B cell (primary cell): Measurements from ENCODE around the gene CDK5RAP2. TPM values are rescaled to one million over a fixed set of nuclear protein-coding genes. Genes with fewer than 3 reads are reported as not detected.

Source experiments
- ATAC-seq: fragments of 200-7000 bp; cut with Tn5 transposase; one replicate; pipeline ENCODE4 v1.10.0; 2021; ENCODE audit warnings: low read depth, mild to moderate bottlenecking, moderate number of reproducible peaks, moderate library complexity
- CTCF ChIA-PET: fragments of 350-600 bp; sonication (Branson Sonifier 250); formaldehyde crosslinking; loops from one replicate; lab custom pipeline; 2021; ENCODE audit warnings: antibody characterized with exemption, inconsistent platforms; lab: Charles Lee
- POLR2A ChIA-PET: fragments of 350-600 bp; sonication (Branson Sonifier 250); formaldehyde crosslinking; loops from one replicate; lab custom pipeline; 2021; ENCODE audit warnings: antibody characterized with exemption; lab: Charles Lee
- DNase-seq: peaks from one replicate; pipeline ENCODE4 v3.0.0; 2013
- H2AFZ ChIP-seq: 2 replicates; pipeline ENCODE4 v1.6.1; 2012; ENCODE audit warnings: mild to moderate bottlenecking, low read depth, low read length; ENCODE audit not compliant: insufficient read depth, poor library complexity, severe bottlenecking
- H3K27ac ChIP-seq, 2 donors: 1 replicate in 1 of 2; 2 replicates in 1 of 2; pipeline ENCODE4 v1.5.1; 2012 to 2013; ENCODE audit warnings: low read length in 2 of 2, mild to moderate bottlenecking in 2 of 2, moderate library complexity in 1 of 2
- H3K27me3 ChIP-seq, 4 experiments: fragments of 200-600 bp in 1 of 4; sonication (generic) in 1 of 4; replicated peaks in 1 of 4; 1 replicate in 2 of 4; 2 replicates in 2 of 4; pipeline versions ENCODE4 v1.6.1 to v1.7.0; 2013 to 2016; ENCODE audit warnings: low read length in 3 of 4, mild to moderate bottlenecking in 2 of 4, mixed read lengths in 1 of 4, moderate library complexity in 1 of 4; ENCODE audit not compliant: insufficient read depth in 4 of 4, control insufficient read depth in 3 of 4; ENCODE audit errors: control extremely low read depth in 1 of 4
- H3K36me3 ChIP-seq, 2 experiments: replicated peaks in 1 of 2; 1 replicate in 1 of 2; 2 replicates in 1 of 2; pipeline versions ENCODE4 v1.6.1 to v1.7.1; 2013; ENCODE audit warnings: low read length in 1 of 2; ENCODE audit not compliant: insufficient read depth in 2 of 2, control insufficient read depth in 1 of 2; ENCODE audit errors: control extremely low read depth in 1 of 2, extremely low read depth in 1 of 2
- H3K4me1 ChIP-seq, 2 donors: fragments of 200-600 bp in 1 of 2; sonication (generic) in 1 of 2; 1 replicate in 1 of 2; 2 replicates in 1 of 2; pipeline versions ENCODE4 v1.5.1 to v1.6.1; 2013 to 2017; ENCODE audit warnings: low read length in 2 of 2; ENCODE audit not compliant: control insufficient read depth in 2 of 2, insufficient read depth in 2 of 2
- H3K4me2 ChIP-seq: replicated peaks from 2 replicates; pipeline ENCODE3; 2012; ENCODE audit warnings: mild to moderate bottlenecking, low read depth, low read length; ENCODE audit not compliant: poor library complexity, severe bottlenecking
- H3K4me3 ChIP-seq, 5 experiments: fragments of 200-600 bp in 1 of 5; sonication (generic) in 1 of 5; 1 replicate in 3 of 5; 2 replicates in 2 of 5; pipeline versions ENCODE4 v1.5.1 to v1.7.0; 2011 to 2016; ENCODE audit warnings: low read length in 4 of 5, mild to moderate bottlenecking in 4 of 5, low read depth in 2 of 5, control low read depth in 1 of 5, moderate library complexity in 1 of 5; ENCODE audit not compliant: insufficient read depth in 1 of 5; ENCODE audit errors: control extremely low read depth in 1 of 5, extremely low read depth in 1 of 5
- H3K79me2 ChIP-seq: fragments of 200-600 bp; sonication (generic); one replicate; pipeline ENCODE4 v1.6.0; 2016; ENCODE audit warnings: low read length; ENCODE audit not compliant: control insufficient read depth, insufficient read depth
- H3K9ac ChIP-seq: fragments of 200-600 bp; sonication (generic); 2 replicates; pipeline ENCODE4 v1.6.1; 2017; ENCODE audit warnings: mild to moderate bottlenecking, low read length, moderate library complexity
- H3K9me3 ChIP-seq, 3 donors: one replicate each; pipeline versions ENCODE4 v1.6.1 to v1.7.1; 2013; ENCODE audit warnings: low read length in 2 of 3; ENCODE audit not compliant: control insufficient read depth in 2 of 3, insufficient read depth in 1 of 3; ENCODE audit errors: control extremely low read depth in 1 of 3
- H4K20me1 ChIP-seq: 2 replicates; pipeline ENCODE4 v1.6.0; 2012; ENCODE audit warnings: mild to moderate bottlenecking, low read length; ENCODE audit not compliant: insufficient read depth, control insufficient read depth, poor library complexity, severe bottlenecking
- H3K27ac Mint-ChIP-seq: one replicate; pipeline ENCODE4 v1.8.0; 2021; ENCODE audit warnings: mixed read lengths
- H3K27me3 Mint-ChIP-seq: one replicate; pipeline ENCODE4 v1.8.0; 2021; ENCODE audit warnings: mixed read lengths
- H3K4me1 Mint-ChIP-seq: one replicate; pipeline ENCODE4 v1.8.0; 2021; ENCODE audit warnings: mixed read lengths
- H3K4me3 Mint-ChIP-seq: one replicate; pipeline ENCODE4 v1.8.0; 2021; ENCODE audit warnings: mixed read lengths
- H3K9me3 Mint-ChIP-seq: one replicate; pipeline ENCODE4 v1.8.0; 2022; ENCODE audit warnings: mixed read lengths; ENCODE audit not compliant: insufficient read depth
- CTCF ChIP-seq: fragments of 200-600 bp; IDR thresholded peaks from one replicate; pipeline ENCODE4 v1.8.0; 2022; ENCODE audit warnings: antibody characterized with exemption, mild to moderate bottlenecking
- EZH2 ChIP-seq: IDR thresholded peaks from 2 replicates; pipeline ENCODE4 v1.6.1; 2012; ENCODE audit warnings: borderline replicate concordance, low read depth, mild to moderate bottlenecking, moderate library complexity, low read length; ENCODE audit not compliant: insufficient read depth, poor library complexity, severe bottlenecking
- WGBS: methylation state at CpG from one replicate; pipeline ENCODE4 v1.1.5; 2013; ENCODE audit warnings: missing lambda C conversion rate; ENCODE audit not compliant: insufficient coverage; 5-methylcytosine and 5-hydroxymethylcytosine counted together
- intact Hi-C: fragments of 100-400 bp; cut with micrococcal nuclease; formaldehyde crosslinking; loops from one replicate; pipeline ENCODE4 v1.10.0; 2022
- polyA plus RNA-seq: library from polyadenylated mRNA; depleted of rRNA; stranded (reverse); fragments of >200 nt; gene quantifications from 2 replicates; pipeline ENCODE4 v1.2.3, GENCODE V29; 2012
- total RNA-seq, 2 donors: library from RNA; stranded (reverse); fragments of 120-200 nt in 1 of 2; gene quantifications; 1 replicate in 1 of 2; 2 replicates in 1 of 2; pipeline versions ENCODE4 v1.2.3 to v1.2.4, GENCODE V29; 2013 to 2022

Gene CDK5RAP2
- total and polyA plus RNA-seq, 2 donors (not counting 1 experiment from before 2014, with no cell fraction given): 31.3 to 122 TPM

DNA sequence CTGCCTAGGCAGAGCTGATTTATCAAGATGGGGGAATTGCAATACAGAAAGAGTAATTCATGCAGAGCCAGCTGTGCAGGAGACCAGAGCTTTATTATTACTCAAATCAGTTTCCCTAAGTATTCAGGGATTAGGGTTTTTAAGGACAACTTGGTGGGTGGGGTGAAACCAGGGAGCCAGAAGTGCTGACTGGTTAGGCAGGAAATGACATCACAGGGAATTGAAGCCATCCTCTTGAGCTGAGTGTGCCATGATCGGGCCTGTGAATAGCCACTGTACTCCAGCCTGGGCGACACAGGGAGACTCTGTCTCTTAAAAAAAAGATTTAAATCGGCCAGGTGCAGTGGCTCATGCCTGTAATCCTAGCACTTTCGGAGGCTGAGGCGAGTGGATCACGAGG is 45.3 kb upstream of the CDK5RAP2 start:
- Histone ChIP-seq H3K27me3 (no peaks in the 10 kb centered on the region), H3K4me2 (no peak overlapping the region), H3K36me3 (no peaks in the 10 kb centered on the region), H2AFZ (no peak overlapping the region), H3K4me3 (no peak overlapping the region), H3K9ac (no peak overlapping the region), H4K20me1 (no peaks in the 10 kb centered on the region), H3K79me2 (no peaks in the 10 kb centered on the region), H3K27ac (no peak overlapping the region), H3K9me3 (no peaks in the 10 kb centered on the region), H3K4me1 (no peaks in the 10 kb centered on the region)
- ChIA-PET POLR2A (no interaction called here), CTCF (interaction anchor here (1.1 to 2.3 kb wide), 2 partner anchors 19 to 435 kb away, joined by 6 to 7 read pairs; no protein-coding TSS in a partner anchor)
- no peak overlapping the region for H3K4me3 Mint-ChIP-seq
- H3K4me1 Mint-ChIP-seq: no peaks in the 10 kb centered on the region
- H3K27ac Mint-ChIP-seq: no peak overlapping the region
- no peak for DNase-seq
- H3K9me3 Mint-ChIP-seq: no peaks in the 10 kb centered on the region
- intact Hi-C loops: no loop called here
- TF ChIP-seq EZH2 (no peak), CTCF (no peak)
- H3K27me3 Mint-ChIP-seq: no peaks in the 10 kb centered on the region
- WGBS: 98% methylated on average over 6 of the region's 6 CpGs
- no peak for ATAC-seq

DNA sequence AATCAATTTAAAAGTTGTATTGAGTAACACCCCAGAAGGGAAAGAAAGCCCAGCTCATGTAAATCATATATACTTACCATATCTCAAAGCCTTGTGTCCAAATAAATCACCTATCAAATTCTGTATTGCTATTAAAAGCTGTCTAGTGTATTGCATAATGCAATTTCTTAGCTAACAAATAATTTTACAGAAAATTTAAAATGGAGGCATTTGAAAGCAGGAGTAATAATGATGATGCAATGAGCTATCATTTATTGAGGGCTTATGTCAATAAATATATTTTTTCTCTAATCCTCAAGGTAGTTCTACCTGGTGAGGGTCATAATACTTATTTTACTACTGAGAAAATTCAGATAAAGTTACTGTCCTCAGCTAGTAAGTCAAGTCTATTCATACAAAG is 42.8 kb upstream of the CDK5RAP2 start:
- no peaks in the 10 kb centered on the region for H3K4me1 ChIP-seq
- H3K27me3 ChIP-seq: no peaks in the 10 kb centered on the region
- H3K36me3 ChIP-seq: no peaks in the 10 kb centered on the region
- H2AFZ ChIP-seq: no peak overlapping the region
- H3K9me3 Mint-ChIP-seq: no peaks in the 10 kb centered on the region
- ChIA-PET POLR2A (interaction anchor here (0.6 kb wide), 1 partner anchor 245 kb away, joined by 10 read pairs; no protein-coding TSS in a partner anchor), CTCF (interaction anchor here (0.8 to 1.9 kb wide), 7 partner anchors 9 to 438 kb away, joined by 3 to 7 read pairs (median 5); no protein-coding TSS in a partner anchor)
- H3K4me1 Mint-ChIP-seq: peaks cover 2% of the 10 kb centered on the region
- no peak for TF ChIP-seq EZH2
- TF ChIP-seq CTCF: no peak
- DNase-seq: no peak
- H3K4me3 Mint-ChIP-seq: no peak overlapping the region
- no peaks in the 10 kb centered on the region for H4K20me1 ChIP-seq
- H3K27ac ChIP-seq: no peak overlapping the region
- H3K79me2 ChIP-seq: no peaks in the 10 kb centered on the region
- H3K9ac ChIP-seq: no peak overlapping the region
- ATAC-seq: no peak
- H3K27ac Mint-ChIP-seq: no peak overlapping the region
- no peak overlapping the region for H3K4me3 ChIP-seq
- H3K27me3 Mint-ChIP-seq: no peaks in the 10 kb centered on the region
- H3K9me3 ChIP-seq: no peaks in the 10 kb centered on the region
- intact Hi-C loops: loop anchor here (5.0 kb wide), 1 partner anchor 780 kb away; no protein-coding TSS in a partner anchor
- H3K4me2 ChIP-seq: no peak overlapping the region
